ENCODE results near the gene RASSF6.
"Not testable (repeated sequence)": the region's sequence is repeated elsewhere in the genome, so short reads cannot be mapped to it uniquely, and the experiment has no call there.

Gene RASSF6

GRCh38 chr4:73597183-73597582 is 23.1 kb downstream of the RASSF6 start:
- H3K4me1 ChIP-seq (ENCODE audit: control insufficient read depth, insufficient read depth, low read length): peaks cover 14% of the 10 kb centered on the region
- H3K4me3 ChIP-seq (ENCODE audit: low read depth, low read length); H3K36me3 ChIP-seq (ENCODE audit: control insufficient read depth, insufficient read depth, low read length): not testable (repeated sequence)

DNA sequence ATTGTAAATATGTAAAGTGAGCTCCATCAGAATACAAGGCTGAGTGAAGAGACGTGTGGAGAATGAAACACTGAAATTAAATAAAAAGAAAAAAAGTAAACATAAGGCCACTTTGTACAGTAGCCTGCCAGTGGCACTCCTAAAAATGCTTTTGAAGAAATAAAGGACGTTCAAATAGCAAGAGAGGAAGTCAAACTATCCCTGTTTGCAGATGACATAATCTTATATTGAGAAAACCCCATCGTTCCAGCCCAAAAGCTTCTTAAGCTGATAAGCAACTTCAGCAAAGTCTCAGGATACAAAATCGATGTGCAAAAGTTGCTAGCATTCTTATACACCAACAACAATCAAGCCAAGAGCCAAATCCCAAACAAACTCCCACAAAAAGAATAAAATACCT is 24.2 kb downstream of the RASSF6 start:
- no peak overlapping the region for H3K9ac ChIP-seq (ENCODE audit: low read length)
- H3K4me3 ChIP-seq (ENCODE audit: low read depth, low read length): no peak overlapping the region
- H3K4me1 ChIP-seq (ENCODE audit: control insufficient read depth, insufficient read depth, low read length): peaks cover 14% of the 10 kb centered on the region
- no peaks in the 10 kb centered on the region for H3K36me3 ChIP-seq (ENCODE audit: control insufficient read depth, insufficient read depth, low read length)
- no peaks in the 10 kb centered on the region for H3K27me3 ChIP-seq (ENCODE audit: control insufficient read depth, insufficient read depth, low read length)
- 0 out of 2 replicates have a peak, but pooled peaks cover 3% of the 10 kb centered on the region for H3K9me3 ChIP-seq (ENCODE audit: control insufficient read depth, insufficient read depth, low read depth, low read length)
- no peak overlapping the region for H3K27ac ChIP-seq (ENCODE audit: low read depth, low read length)

More at GRCh38 chr4:73597183-73597582, 23.1 kb downstream of the RASSF6 start:
- H3K27me3 ChIP-seq (ENCODE audit: control insufficient read depth, insufficient read depth, low read length); H3K9me3 ChIP-seq (ENCODE audit: control insufficient read depth, insufficient read depth, low read depth, low read length); H3K9ac ChIP-seq (ENCODE audit: low read length); H3K27ac ChIP-seq (ENCODE audit: low read depth, low read length): not testable (repeated sequence)

- Histone ChIP-seq H3K9me3 (ENCODE audit: control insufficient read depth, insufficient read depth, low read depth, low read length) (0 out of 2 replicates have a peak, but pooled peaks cover 3% of the 10 kb centered on the region), H3K4me3 (ENCODE audit: low read depth, low read length) (no peak overlapping the region), H3K4me1 (ENCODE audit: control insufficient read depth, insufficient read depth, low read length) (peaks cover 2% of the 10 kb centered on the region), H3K27ac (ENCODE audit: low read depth, low read length) (no peak overlapping the region), H3K36me3 (ENCODE audit: control insufficient read depth, insufficient read depth, low read length) (no peaks in the 10 kb centered on the region), H3K27me3 (ENCODE audit: control insufficient read depth, insufficient read depth, low read length) (no peaks in the 10 kb centered on the region), H3K9ac (ENCODE audit: low read length) (no peak overlapping the region)
Observed at GRCh38 chr4:73593631-73594241, 26.5 kb downstream of the RASSF6 start.

DNA sequence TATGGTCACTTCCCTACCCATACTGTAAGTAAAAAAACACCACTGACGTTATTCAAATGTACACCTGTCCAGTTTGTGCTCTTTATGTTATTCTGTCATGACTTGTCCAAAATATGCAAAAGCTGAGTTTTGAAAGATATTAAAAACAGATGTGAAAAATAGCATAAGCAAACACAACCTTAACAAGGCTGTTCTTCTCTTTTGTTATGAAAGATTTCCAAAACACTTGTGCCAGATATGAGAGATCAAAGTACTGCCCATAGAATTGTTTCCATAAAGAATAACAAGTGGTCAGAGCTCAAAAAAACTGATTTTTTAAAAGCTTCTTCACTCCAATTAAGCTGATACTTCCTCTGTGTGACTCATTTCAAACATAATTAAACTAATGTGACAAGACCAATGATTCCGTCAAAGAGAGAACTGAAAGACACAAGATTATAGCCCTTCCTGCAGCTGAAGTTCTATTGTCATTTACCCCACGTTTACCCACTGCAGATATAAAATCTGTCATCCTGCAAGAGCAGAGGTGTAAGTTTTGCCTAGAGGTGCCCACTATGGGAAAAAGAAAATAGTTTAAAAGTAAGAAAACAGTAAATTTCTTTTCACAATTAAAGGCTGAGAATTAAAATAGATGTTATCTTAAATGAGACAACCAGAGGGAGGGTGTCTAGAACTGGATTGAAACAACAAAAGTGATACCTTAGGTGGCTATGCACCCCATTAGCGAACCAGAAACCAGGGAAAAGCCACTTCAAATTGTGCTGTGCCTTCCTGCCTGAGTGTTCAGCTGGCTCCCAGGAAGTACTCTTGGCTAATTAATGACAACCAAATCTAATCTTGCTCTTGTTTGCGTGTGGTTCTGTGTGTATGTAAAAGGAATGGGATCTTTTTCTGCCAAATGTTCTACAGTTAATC is 30.1 kb downstream of the RASSF6 start:
- no peaks in the 10 kb centered on the region for H3K36me3 ChIP-seq (ENCODE audit: control insufficient read depth, insufficient read depth, low read length)
- H3K9me3 ChIP-seq (ENCODE audit: control insufficient read depth, insufficient read depth, low read depth, low read length): no peaks in the 10 kb centered on the region
- no peaks in the 10 kb centered on the region for H3K27me3 ChIP-seq (ENCODE audit: control insufficient read depth, insufficient read depth, low read length)
- H3K9ac ChIP-seq (ENCODE audit: low read length): no peak overlapping the region
- no peak overlapping the region for H3K4me3 ChIP-seq (ENCODE audit: low read depth, low read length)
- H3K27ac ChIP-seq (ENCODE audit: low read depth, low read length): no peak overlapping the region
- H3K4me1 ChIP-seq (ENCODE audit: control insufficient read depth, insufficient read depth, low read length): 0 out of 2 replicates have a peak, but pooled peaks cover under 1% of the 10 kb centered on the region

DNA sequence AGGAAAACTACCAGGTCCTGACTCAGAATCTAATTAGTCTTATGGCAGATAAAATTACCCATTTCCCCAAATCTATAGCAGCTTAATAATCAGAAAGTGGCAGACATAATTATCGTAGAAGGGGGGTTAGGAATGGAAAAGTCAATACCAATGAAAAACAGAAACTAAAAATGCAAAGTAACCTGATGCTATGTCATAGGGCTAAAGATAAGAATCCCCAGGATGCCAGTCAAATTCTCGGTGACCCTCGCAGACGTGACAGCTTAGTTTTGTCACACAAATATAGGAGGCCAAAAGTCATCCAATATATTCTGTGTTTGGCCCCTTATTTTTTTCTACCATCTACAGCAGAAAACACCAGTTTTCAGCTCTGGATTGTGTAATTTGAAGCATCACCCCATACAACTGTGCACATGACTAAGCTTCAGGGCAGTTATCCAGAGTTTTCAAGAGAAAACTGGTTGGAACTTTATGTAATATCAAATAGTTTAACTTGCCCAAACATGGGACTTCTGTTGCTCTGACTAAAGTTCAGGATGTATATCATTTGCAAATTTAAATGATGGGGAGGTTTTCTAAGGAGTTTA is 30.9 kb downstream of the RASSF6 start:
- Histone ChIP-seq H3K27me3 (ENCODE audit: control insufficient read depth, insufficient read depth, low read length) (no peaks in the 10 kb centered on the region), H3K9ac (ENCODE audit: low read length) (no peak overlapping the region), H3K4me1 (ENCODE audit: control insufficient read depth, insufficient read depth, low read length) (peaks cover 6% of the 10 kb centered on the region; the same call in 1 of the 2 replicates), H3K27ac (ENCODE audit: low read depth, low read length) (no peak overlapping the region), H3K4me3 (ENCODE audit: low read depth, low read length) (no peak overlapping the region), H3K36me3 (ENCODE audit: control insufficient read depth, insufficient read depth, low read length) (no peaks in the 10 kb centered on the region), H3K9me3 (ENCODE audit: control insufficient read depth, insufficient read depth, low read depth, low read length) (no peaks in the 10 kb centered on the region)

- Histone ChIP-seq H3K4me1 (ENCODE audit: control insufficient read depth, insufficient read depth, low read length) (peaks cover 13% of the 10 kb centered on the region; the same call in 1 of the 2 replicates), H3K9me3 (ENCODE audit: control insufficient read depth, insufficient read depth, low read depth, low read length) (no peaks in the 10 kb centered on the region), H3K4me3 (ENCODE audit: low read depth, low read length) (no peak overlapping the region), H3K27ac (ENCODE audit: low read depth, low read length) (no peak overlapping the region), H3K9ac (ENCODE audit: low read length) (no peak overlapping the region), H3K27me3 (ENCODE audit: control insufficient read depth, insufficient read depth, low read length) (no peaks in the 10 kb centered on the region), H3K36me3 (ENCODE audit: control insufficient read depth, insufficient read depth, low read length) (no peaks in the 10 kb centered on the region)
Observed at GRCh38 chr4:73588613-73589012, 31.6 kb downstream of the RASSF6 start.

DNA sequence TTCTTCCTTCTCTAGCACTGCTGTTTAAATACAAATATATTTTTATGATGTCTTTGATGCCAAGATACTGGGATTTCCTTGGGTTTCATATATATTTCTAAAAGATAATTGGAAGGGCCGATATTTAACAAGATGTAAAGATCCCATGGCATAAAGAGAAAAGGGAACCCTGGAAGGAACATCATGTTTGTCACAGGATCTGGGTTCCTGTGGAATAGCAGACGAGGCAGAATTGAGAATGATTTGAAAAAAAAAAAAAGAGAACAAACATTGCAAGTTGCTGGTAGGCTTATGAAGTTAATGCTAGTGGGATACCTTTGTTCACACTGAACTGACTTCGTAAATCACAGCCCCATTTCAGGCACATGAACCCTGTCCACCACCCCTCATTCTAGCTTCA is 33.6 kb downstream of the RASSF6 start:
- peaks cover 18% of the 10 kb centered on the region; the same call in 1 of the 2 replicates for H3K4me1 ChIP-seq (ENCODE audit: control insufficient read depth, insufficient read depth, low read length)
- no peak overlapping the region for H3K27ac ChIP-seq (ENCODE audit: low read depth, low read length)
- H3K27me3 ChIP-seq (ENCODE audit: control insufficient read depth, insufficient read depth, low read length): no peaks in the 10 kb centered on the region
- no peaks in the 10 kb centered on the region for H3K9me3 ChIP-seq (ENCODE audit: control insufficient read depth, insufficient read depth, low read depth, low read length)
- no peaks in the 10 kb centered on the region for H3K36me3 ChIP-seq (ENCODE audit: control insufficient read depth, insufficient read depth, low read length)
- no peak overlapping the region for H3K9ac ChIP-seq (ENCODE audit: low read length)
- no peak overlapping the region for H3K4me3 ChIP-seq (ENCODE audit: low read depth, low read length)

- no peaks in the 10 kb centered on the region for H3K9me3 ChIP-seq (ENCODE audit: control insufficient read depth, insufficient read depth, low read depth, low read length)
Observed at GRCh38 chr4:73586040-73586439, 34.2 kb downstream of the RASSF6 start.

GRCh38 chr4:73585345-73585744 is 34.9 kb downstream of the RASSF6 start:
- Histone ChIP-seq H3K4me1 (ENCODE audit: control insufficient read depth, insufficient read depth, low read length) (peaks cover 18% of the 10 kb centered on the region; the same call in 1 of the 2 replicates), H3K4me3 (ENCODE audit: low read depth, low read length) (no peak overlapping the region), H3K27ac (ENCODE audit: low read depth, low read length) (no peak overlapping the region), H3K9me3 (ENCODE audit: control insufficient read depth, insufficient read depth, low read depth, low read length) (no peaks in the 10 kb centered on the region), H3K36me3 (ENCODE audit: control insufficient read depth, insufficient read depth, low read length) (no peaks in the 10 kb centered on the region), H3K27me3 (ENCODE audit: control insufficient read depth, insufficient read depth, low read length) (no peaks in the 10 kb centered on the region), H3K9ac (ENCODE audit: low read length) (no peak overlapping the region)

More at GRCh38 chr4:73586040-73586439, 34.2 kb downstream of the RASSF6 start:
- no peak overlapping the region for H3K4me3 ChIP-seq (ENCODE audit: low read depth, low read length)
- H3K4me1 ChIP-seq (ENCODE audit: control insufficient read depth, insufficient read depth, low read length): peaks cover 18% of the 10 kb centered on the region; the same call in 1 of the 2 replicates
- no peak overlapping the region for H3K27ac ChIP-seq (ENCODE audit: low read depth, low read length)
- H3K9ac ChIP-seq (ENCODE audit: low read length): no peak overlapping the region
- no peaks in the 10 kb centered on the region for H3K36me3 ChIP-seq (ENCODE audit: control insufficient read depth, insufficient read depth, low read length)
- no peaks in the 10 kb centered on the region for H3K27me3 ChIP-seq (ENCODE audit: control insufficient read depth, insufficient read depth, low read length)

DNA sequence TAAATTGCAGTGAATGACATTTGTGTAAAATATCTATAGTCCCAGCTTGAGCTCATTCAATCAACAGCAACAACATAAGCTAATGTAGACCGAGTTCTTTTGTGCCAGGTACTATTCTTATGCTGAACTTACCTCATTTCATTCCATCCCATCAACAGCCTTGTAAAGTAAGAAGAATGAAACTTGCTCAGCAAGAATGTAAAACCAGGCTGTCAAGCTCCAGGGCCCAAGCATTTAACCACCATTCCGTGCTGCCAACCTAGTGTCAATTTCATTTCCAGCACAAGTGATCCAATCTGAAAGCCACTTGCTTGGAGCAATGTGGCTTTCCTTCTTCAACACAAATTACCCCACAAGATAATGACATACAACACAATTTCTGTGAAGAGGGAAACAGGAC is 36.6 kb downstream of the RASSF6 start:
- H3K9ac ChIP-seq (ENCODE audit: low read length): no peak overlapping the region
- peaks cover 18% of the 10 kb centered on the region; the same call in 1 of the 2 replicates for H3K4me1 ChIP-seq (ENCODE audit: control insufficient read depth, insufficient read depth, low read length)
- H3K4me3 ChIP-seq (ENCODE audit: low read depth, low read length): no peak overlapping the region
- H3K9me3 ChIP-seq (ENCODE audit: control insufficient read depth, insufficient read depth, low read depth, low read length): no peaks in the 10 kb centered on the region
- H3K36me3 ChIP-seq (ENCODE audit: control insufficient read depth, insufficient read depth, low read length): no peaks in the 10 kb centered on the region
- no peaks in the 10 kb centered on the region for H3K27me3 ChIP-seq (ENCODE audit: control insufficient read depth, insufficient read depth, low read length)
- no peak overlapping the region; the same call in 1 of the 2 replicates for H3K27ac ChIP-seq (ENCODE audit: low read depth, low read length)

DNA sequence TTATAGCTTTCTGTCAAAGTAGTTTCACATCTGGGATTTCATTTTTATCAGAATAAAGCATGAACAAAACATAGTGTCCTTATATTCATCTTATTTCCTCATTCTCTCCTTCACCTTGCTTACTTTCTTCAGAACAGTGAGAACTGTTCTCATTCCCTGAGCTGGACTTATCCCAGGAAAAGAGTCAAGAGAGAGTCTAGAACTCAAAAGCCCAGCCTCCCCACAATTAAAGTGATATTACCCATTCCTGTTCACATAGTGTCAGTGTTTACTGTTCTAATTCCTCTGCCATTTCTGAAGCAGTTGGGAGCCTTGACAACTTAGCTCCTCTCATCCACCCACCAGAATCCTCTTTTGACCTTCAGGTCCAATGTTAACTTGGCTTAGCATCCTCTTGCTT is 42.9 kb downstream of the RASSF6 start:
- Histone ChIP-seq H3K36me3 (ENCODE audit: control insufficient read depth, insufficient read depth, low read length) (no peaks in the 10 kb centered on the region), H3K9ac (ENCODE audit: low read length) (no peak overlapping the region), H3K27me3 (ENCODE audit: control insufficient read depth, insufficient read depth, low read length) (no peaks in the 10 kb centered on the region), H3K4me1 (ENCODE audit: control insufficient read depth, insufficient read depth, low read length) (peaks cover 5% of the 10 kb centered on the region), H3K9me3 (ENCODE audit: control insufficient read depth, insufficient read depth, low read depth, low read length) (no peaks in the 10 kb centered on the region), H3K4me3 (ENCODE audit: low read depth, low read length) (no peak overlapping the region), H3K27ac (ENCODE audit: low read depth, low read length) (no peak overlapping the region)

All from HUES6 (cell line).